ENCODE data around the gene ATP13A2.
"Not testable (repeated sequence)": the region's sequence is repeated elsewhere in the genome, so short reads cannot be mapped to it uniquely, and the experiment has no call there.

ATP13A2 gene

DNA sequence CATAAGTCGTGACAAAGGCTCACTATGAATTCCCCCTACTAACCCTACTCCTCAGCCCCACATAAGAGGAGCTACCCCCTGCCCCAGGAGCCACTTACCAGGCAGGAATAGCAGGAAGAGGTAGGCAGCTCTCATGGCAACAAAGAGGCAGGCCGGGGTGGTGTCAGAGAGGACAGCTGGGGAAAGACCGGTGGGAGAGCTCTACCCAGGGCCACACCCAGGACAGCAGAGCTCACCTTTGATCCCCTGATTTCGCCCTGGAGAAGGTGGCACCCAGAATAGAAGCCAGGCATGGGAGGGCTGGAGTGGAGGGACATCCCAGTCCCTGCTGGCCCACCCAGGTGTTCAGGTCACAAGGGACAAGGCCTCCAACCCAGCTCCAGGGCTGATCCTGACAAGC, 33.6 kb downstream of the ATP13A2 start:
- no peak for DNase-seq (ENCODE audit: low read depth in 2 of 2)

DNA sequence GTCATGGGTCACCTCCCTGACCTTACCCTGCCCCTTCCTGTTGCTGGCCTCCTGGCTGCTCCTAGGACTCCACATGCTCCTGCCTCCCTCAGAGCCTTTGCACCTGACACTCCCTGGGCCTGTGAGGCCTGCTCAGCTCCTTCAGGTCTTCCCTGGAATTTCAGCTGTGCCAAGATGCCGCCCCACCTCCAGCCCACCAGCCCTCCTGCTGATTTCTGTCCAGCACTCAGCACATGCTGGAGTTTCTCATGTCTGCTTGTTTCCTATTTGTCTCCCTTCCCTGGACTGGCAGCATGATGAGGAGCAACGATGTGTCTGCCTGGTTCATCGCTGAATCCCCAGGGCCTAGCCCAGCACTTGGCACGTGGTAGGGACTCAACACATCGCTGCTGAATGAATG, 34.4 kb downstream of the ATP13A2 start:
- no peak for DNase-seq (ENCODE audit: low read depth in 2 of 2)

DNA sequence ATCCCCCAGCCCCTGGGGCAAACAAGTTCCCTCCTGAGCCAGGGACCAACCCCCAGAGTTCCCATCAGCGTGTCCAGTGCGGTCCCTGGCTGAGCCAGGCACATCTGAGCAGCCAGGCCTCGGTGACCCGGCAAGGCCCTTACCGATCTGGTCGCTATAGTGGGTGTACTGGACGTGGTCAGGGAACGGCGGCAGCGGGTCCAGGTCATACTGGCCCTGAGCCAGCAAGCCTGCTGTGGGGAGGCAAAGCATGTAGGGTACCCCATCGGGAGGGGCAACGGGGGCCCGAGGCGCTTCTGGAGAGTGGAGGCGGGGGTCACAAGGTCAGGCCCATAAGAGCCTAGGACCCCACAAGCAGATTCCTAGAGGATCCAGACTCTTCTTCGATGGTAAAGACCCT, 34.8 kb downstream of the ATP13A2 start:
- no peak for DNase-seq (ENCODE audit: low read depth in 2 of 2)

DNA sequence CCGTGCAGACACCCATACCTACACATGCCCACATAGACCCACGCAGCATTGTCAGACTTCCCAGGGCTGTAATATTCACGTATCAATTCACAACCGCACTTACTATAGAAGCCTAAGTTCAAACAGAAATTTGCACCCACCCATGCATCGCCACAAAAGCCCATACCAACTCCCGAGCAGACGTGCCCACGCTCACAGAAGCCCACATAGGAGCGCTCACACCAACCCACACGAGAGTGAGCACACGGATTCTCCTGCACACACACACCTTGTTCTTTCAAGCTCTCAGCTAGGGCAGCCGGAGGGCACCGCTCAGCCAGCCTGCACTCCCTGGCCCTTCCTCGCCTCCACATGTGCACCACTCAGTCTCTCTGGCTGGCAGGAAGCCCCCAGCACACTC, 35.9 kb downstream of the ATP13A2 start:
- no peak for DNase-seq (ENCODE audit: low read depth in 2 of 2)

DNA sequence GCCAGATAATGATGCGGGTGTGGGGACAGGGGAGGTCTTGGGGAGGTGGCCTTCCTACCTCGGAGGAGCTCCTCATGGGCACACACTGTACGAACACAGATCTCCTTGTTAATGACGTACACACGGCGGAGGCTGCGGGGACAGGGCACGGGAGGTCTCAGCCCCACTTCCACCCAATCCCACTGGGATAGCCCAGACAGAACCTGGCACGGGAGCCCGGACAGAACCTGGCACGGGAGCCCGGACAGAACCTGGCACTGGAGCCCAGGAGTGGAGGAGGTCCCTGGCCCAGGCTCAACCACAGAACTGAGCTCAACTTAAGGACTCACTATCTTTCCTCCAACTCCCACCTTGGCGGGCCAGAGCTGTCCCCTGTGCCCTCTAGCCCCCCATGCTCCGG, 36.5 kb downstream of the ATP13A2 start:
- DNase-seq (ENCODE audit: low read depth in 2 of 2): no peak

DNA sequence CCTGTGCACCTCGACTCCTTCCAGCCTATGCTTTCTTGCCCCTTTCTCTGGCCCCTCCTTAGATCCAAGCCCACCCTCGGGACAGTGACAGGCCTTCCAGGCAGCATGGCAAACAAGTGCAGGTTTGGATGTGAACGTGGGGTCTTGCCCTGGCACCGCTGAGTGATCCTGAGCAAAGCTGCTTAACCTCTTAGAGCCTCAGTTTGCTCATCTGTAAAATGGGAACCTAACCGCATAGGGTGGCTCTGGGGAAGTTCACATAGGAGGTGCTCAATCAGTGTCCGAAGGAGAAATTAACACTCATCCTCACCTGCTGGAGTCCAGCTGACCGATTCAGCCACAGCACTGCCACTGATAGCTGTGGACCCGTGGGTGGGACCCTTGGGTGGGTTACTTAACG, 38.5 kb downstream of the ATP13A2 start:
- no peak for DNase-seq (ENCODE audit: low read depth in 2 of 2)

DNA sequence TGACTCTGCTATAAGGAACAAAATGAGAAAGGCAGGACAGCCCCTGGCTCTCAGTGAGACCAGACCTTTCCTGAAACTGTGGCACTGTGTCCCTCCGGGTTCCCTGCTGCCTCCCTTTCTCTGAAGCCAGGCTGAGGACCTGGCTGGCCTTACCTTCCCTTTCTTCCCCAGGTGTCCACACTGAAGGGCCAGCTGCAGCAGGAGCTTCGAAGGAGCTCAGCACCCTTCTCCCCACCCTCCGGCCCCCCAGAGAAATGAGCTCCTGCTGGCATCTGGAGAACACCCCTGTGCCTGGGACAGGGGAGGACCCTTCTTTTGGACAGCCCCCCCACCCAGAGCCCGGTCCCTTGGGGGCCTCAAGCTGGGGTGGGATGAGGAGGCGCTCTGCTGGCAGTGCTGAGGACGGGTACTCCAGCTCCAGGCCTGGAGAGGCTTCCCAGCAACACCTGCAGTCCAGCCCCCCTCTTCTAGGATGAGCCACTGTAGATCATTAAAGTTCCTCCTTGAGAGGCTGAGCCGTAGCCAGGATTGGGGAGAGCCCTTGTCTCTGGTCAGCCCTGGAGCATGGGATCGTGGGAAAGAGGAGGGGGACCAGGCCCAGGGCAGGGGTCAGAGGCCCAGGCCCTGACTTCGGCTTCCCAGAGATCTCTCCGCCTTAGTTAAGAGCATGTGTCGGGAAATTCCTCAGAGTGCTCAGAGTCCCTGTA, 39.4 kb downstream of the ATP13A2 start:
- no peak for DNase-seq (ENCODE audit: low read depth in 2 of 2)

DNA sequence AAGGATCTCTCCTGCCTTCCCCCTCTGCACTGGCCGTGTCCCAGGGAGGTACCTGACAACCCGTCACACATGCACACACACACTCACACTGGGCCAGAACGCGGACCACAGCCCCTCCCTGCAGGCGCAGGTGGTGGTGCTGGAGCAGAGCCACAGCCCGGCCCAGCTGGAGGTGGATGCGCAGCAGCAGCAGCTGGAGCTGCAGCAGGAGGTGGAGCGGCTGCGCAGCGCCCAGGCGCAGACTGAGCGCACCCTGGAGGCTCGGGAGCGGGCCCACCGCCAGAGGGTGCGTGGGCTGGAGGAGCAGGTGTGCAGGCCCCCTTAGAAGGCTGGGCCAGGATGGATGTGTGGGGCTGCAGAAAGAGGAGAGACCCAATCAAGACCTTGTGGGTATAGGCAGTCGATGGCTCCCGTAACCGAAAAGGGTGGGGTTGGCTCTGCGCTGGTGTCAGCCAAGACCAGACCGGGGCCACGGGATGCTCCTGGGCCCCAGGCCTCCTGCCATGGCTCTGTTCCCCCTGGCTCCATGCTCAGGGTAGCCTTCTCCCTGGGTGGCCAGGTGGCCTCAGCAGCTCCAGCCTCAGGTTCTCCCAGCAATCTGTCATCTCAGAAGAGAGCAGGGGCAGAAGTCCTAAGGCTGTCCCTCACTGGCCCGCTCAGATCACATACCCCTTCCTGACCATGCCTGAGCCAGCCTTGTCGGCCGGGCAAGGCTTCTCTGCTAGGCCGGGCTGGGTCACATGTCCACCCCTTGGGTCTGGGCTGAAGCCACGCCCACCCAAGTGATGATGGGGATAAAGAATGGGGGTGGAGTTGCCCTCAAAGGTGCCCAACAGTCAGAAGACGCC, 40.2 kb downstream of the ATP13A2 start:
- no peak for DNase-seq (ENCODE audit: low read depth in 2 of 2)

DNA sequence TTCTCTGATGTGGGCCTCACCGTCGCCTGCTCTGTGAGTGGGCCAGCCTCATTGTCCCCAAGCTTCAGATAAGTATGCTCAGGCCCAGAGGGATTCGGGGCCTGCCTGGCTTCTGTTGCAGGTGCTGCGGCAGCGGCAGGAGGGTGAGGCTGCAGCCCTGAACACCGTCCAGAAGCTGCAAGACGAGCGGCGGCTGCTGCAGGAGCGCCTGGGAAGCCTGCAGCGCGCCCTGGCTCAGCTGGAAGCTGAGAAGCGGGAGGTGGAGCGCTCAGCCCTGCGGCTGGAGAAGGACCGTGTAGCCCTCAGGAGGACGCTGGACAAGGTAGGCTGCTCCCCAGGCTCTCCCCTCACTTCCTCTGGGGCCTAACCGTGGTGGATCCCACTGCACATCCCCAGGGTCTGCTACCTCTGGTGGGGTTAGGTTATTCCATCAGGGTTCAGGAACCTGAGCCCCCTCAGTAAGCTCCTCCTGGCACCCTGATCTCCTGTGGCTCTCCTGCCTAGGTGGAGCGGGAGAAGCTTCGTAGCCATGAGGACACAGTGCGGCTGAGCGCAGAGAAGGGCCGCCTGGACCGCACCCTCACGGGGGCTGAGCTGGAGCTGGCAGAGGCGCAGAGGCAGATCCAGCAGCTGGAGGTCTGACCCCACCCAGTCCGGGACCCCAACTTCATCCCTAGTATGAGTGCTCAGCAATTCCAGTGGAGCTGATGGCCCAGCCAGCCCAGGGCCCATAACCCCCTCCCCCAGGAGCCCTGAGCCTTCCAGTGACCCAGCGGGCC, 41.4 kb downstream of the ATP13A2 start:
- DNase-seq (ENCODE audit: low read depth in 2 of 2): no peak

DNA sequence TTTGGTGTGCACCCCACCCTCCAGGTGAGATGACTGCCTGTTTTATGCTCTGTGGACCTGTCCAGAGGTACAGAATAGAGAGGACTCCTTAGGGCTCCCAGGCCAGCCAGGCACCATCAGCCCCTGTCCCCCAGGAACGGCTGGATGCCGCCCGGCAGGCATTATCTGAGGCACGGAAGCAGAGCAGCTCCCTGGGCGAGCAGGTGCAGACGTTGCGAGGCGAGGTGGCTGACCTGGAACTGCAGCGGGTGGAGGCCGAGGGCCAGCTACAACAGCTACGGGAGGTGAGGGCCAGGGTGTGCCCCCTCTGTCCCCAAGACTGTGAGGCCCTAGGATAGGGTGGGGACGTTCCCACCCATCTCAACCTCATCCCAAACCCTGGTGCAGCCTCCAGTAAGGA, 42.1 kb downstream of the ATP13A2 start:
- DNase-seq (ENCODE audit: low read depth in 2 of 2): no peak

DNA sequence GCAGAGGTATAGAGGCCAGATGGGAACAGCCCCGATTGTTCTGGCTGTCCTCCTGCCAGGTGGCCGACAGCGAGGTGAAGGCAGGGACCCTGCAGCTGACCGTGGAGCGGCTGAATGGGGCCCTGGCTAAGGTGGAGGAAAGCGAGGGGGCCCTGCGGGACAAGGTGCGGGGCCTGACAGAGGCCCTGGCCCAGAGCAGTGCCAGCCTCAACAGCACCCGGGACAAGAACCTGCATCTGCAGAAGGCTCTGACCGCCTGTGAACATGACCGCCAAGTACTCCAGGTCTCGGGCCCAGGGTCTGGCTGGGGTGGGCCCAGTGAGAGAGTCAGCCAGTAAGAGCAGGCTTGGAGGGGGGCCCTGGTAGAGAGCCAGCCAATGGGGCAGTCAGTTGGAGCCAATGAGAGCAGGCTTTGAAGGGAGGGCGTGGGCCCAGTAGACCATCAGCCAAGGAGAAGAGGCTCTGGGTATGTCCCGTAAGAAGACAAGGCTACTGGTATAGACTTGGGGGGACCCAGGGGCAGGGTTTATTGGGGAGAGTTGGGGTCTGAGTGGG, 42.6 kb downstream of the ATP13A2 start:
- DNase-seq (ENCODE audit: low read depth in 2 of 2): no peak

DNA sequence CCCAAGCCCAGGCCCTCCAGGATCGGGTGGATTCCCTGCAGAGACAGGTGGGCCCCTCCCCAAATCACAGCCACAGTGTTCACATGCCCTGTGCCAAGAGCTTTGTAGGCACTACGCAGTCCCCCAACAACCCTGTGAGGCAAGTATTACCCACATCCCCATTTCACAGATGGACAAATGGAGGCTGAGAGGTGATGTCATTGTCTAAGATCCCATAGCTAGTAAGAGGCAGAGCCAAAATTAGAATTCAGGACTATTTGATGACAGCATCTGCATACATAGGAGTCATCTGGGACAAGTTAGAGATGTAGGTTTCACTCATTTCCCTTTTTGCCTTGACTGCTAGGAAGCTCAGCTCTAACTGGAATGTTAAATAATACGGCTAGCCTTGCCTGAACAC, 43.4 kb downstream of the ATP13A2 start:
- no peak for DNase-seq (ENCODE audit: low read depth in 2 of 2)

DNA sequence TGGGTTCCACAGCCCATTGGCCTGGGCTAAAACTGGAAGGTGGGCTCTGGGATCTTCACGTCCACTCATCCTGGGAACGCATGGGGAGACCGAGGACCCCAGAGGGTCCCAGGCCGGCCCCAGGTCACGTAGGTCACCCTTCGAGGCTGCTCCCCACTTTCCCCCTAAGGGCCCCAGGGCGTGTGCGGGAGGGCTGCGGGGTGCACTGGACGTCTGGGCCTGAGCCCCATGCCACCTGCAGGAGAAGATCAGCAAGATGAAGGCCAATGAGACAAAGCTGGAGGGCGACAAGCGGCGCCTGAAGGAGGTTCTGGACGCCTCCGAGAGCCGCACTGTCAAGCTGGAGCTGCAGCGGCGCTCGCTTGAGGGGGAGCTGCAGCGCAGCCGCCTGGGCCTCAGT, 43.8 kb downstream of the ATP13A2 start:
- no peak for DNase-seq (ENCODE audit: low read depth in 2 of 2)

DNA sequence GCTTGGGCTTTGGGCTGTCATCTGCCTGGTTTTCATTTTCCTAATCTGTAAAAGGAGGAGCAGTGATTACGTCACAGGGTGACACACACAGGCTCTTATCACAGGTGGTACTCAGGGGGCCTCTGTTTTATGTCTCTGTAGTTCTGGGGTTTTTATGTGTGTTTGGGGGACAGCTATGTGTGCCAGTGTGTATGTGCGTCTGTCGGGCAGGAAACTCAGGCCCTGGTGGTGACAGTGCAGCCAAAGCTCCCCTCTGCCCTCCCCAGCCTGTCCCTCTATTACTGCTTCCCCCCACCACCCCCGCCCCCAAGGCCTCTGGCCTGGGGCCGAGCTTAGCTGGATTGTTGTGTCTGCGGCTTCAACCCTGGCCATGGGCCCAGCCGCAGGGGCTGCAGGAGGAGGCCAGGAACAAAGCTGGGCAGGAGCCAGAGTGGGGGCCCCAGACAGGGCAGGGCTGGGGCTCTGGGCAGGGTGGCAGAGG, 44.6 kb downstream of the ATP13A2 start:
- DNase-seq (ENCODE audit: low read depth in 2 of 2): no peak

DNA sequence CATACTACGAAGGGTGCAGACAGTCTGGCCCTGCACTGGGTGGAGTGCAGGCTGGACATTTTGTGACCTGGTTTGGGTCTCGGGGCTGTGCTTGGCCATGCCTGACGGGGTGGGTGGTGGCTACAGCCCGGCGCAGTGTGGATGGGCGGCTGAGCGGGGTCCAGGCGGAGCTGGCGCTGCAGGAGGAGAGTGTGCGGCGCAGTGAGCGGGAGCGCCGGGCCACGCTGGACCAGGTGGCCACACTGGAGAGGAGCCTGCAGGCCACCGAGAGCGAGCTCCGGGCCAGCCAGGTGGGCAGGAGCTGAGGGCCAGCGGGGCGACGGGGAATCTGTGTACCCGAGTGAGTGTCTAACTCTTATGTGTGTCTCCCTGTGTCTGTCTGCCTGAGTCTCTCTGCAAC, 45.4 kb downstream of the ATP13A2 start:
- no peak for DNase-seq (ENCODE audit: low read depth in 2 of 2)

DNA sequence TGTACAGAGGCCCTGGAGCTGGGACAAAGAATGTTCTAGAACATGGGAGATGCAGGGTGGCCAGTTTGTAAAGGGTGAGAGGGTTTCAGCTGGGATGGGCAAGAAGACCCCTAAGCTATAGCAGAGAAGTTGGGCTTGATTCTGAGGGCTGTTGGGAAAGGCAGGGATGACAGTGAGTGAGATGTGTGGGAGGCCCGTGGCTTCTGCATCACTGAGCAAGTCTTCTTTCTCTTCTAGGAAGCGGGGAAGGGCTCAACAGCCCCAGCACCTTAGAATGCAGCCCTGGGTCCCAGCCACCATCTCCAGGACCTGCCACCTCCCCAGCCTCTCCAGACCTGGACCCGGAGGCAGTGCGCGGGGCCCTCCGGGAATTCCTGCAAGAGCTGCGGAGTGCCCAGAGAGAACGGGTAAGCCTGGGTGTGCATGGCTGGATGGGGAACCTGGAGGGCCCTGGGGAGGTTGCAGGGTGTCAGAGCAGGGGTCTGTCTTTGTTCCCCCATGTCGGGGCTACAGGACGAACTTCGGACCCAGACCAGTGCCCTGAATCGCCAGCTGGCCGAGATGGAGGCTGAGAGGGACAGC, 46.2 kb downstream of the ATP13A2 start:
- no peak for DNase-seq (ENCODE audit: low read depth in 2 of 2)

DNA sequence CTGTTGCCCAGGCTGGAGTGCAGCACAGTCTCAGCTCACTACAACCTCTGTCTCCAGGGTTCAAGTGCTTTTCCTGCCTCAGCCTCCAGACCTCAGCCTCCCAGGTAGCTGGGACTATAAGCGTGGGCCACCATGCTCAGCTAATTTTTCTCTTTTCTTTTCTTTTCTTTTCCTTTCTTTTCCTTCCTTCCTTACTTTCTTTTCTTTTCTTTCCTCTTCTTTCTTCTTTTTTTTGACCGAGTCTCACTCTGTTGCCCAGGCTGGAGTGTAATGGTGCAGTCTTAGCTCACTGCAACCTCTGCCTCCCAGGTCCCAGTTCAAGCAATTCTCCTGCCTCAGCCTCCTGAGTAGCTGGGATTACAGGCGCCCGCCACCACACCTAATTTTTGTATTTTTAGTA, 47.6 kb downstream of the ATP13A2 start:
- DNase-seq (ENCODE audit: low read depth in 2 of 2): not testable (repeated sequence)

DNA sequence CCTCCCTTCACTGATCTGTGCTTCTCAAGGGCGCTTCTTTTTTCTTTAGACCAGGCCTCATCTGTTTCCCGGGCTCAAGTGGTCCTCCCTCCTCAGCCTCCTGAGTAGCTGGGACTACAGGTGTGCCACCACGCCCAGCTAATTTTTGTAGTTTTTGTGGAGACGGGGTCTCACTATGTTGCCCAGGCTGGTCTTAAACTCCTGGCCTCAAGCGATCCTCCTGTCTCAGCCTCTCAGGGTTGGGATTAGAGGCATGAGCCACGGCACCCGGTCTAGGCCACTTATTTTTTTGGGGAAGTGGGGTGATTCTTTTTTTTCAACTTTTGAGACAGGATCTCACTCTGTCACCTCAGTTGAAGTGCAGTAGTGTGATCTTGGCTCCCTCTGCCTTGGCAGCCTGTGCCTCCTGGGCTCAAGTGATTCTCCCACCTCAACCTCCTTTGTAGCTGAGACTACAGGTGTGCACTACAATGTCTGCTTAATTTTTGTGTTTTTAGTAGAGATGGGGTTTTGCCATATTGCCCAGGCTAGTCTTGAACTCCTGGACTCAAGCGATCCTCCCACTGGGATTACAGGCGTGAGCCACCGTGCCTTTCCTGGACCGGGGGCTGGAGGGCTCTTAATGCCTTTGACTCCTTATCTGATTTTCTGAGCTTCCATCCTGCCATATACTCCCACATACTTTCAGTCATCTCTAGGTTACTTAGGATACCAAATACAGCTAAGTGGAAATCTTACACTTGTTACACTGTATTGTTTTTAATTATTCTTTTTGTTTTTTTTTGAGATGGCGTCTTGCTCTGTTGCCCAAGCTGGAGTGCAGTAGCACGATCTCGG, 50.2 kb downstream of the ATP13A2 start:
- DNase-seq (ENCODE audit: low read depth in 2 of 2): no peak

DNA sequence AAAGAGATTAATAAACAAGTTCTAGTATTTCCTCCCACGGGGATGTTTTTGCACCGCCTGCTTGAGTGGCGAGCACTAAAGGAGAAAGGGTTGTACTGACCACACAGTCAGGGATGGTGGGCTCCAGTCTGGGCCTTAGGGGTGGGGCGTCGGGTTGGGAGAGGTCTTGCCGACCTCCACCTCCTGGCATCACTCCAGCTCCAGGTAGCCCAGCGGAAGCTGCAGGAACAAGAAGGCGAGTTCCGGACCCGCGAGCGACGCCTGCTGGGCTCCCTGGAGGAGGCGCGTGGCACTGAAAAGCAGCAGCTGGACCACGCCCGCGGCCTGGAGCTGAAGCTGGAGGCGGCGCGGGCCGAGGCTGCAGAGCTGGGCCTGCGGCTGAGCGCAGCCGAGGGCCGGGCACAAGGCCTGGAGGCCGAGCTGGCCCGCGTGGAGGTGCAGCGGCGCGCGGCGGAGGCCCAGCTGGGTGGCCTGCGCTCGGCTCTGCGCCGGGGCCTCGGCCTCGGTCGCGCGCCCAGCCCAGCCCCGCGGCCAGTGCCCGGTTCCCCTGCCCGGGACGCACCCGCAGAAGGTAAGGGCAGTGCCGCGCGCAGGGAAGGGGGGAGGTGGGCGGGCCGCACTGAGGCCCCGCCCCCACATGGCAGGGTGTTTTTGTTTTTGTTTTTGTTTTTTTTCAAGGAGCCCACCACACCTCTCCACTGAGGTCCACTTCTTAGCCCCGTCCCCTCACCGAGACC, 51.0 kb downstream of the ATP13A2 start:
- DNase-seq (ENCODE audit: low read depth in 2 of 2): peak; percentile 66 to 85

DNA sequence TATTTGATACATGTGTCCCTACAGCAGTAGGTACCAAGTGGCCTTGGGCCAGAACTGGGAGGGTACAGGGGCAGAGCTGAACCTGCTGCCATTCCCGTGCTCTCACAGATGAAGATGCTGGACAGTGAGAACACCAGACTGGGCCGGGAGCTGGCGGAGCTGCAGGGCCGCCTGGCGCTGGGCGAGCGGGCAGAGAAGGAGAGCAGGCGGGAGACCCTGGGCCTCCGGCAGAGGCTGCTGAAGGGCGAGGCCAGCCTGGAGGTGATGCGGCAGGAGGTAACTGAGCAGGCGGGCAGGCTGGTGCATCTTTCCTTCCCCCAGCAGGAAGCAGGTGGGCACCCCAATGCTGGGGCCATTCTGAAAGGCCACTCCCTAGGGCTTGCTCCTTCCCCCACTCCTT, 53.3 kb downstream of the ATP13A2 start:
- DNase-seq (ENCODE audit: low read depth in 2 of 2): no peak
